Measurements from ENCODE around the gene GPR179.

The GPR179 gene

DNA sequence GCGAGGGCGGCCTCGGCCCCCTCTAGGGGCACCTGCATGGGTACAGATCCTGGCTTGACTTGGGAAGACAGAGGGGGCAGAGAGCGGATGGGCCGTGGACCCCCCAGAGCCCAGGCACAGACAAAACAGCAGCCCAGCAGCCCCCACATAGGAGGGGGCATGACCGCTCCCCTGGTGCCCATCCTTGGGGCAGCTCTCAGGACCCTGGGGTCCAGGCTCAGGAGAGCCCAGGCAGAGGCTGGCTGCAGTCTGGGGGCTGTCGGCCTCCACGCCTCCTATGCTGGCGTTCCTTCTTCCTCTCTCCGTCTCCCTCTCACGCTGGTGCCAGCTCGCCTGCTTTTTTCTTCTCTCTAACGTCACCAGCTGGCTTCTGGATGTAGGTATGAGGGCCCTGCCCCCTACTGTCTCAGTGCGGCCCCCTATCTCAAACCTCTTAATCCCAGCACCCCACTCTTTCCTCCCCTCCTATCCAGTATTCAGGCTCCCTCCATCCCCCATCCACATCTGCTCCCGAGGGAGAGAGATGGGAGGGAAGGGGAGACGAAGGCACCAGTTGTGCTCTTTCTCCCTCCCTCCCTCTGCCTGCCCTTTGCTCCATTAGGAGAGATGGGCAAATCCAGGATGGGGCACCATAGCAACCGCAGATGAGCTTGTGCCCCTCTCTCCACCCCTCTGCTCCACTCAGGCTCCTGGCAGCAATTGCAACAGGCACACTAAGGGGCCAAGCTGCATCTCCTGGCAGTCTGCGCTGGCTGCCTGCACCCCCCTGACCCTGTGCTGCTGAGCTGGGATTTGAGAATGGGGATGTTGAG is at the start of gene GPR179:
Gene GPR179, minus strand, starts transcription at position 349 of the 812 bp plus-strand sequence. Its CDS starts 167 bp downstream, at position 182.
- DNase-seq, result no peak

- no peak for DNase-seq
Measured at GRCh38 chr17:38379448-38379847, 35.7 kb upstream of the GPR179 start.

DNA sequence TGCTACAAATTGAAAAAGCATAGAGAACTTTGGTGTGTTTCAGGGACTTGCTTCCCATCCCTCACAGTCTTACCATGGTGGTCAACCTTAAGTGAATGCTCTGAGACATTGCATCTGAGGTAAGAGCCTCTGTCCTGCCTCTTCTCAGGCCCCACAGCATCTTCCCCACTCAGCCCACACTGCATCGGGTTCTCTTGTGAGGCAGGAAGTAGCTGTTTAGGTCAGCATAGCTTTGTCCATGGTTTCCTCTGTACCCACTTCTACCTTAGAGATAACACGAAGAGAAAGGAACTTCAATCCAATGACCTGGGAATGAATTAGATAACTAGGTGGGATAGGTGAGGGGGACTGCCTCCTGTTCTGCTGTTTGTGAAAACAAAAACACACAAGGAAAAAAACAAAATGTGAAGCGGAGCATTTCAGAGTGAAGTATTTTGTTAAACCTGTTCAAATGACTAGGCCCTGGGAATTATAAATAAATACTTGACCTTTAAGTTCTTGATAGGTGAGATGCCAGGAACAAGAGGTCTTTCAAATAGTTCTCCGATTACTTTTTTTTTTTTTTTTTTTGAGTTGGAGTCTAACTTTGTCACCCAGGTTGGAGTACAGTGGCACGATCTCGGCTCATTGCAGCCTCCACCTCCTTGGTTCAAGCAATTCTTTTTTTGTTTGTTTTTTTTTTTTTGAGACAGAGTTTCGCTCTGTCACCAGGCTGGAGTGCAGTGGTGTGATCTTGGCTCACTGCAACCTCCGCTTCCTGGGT is 25.5 kb upstream of the GPR179 start:
- DNase-seq, result no peak

DNA sequence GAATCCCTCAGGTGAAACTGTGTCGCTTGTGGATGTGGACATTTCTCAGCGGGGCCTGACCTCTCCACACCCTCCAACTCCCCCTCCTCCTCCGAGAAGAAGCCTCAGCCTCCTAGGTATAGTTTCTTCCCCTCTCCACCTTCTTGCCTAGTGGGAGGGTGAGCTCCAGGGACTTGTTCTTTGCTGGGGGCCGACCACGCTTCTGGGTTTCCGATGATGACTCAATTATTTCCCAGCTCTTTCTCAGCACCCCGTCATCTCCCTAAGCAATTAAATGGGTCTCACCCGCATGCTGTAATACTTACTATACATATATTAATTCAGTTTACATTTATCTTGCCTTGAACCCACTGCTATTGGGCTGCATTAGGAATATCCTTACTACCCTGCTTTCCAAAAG is 21.0 kb upstream of the GPR179 start:
- no peak for DNase-seq

- no peak for DNase-seq
Measured at GRCh38 chr17:38363016-38363415, 19.3 kb upstream of the GPR179 start.

DNA sequence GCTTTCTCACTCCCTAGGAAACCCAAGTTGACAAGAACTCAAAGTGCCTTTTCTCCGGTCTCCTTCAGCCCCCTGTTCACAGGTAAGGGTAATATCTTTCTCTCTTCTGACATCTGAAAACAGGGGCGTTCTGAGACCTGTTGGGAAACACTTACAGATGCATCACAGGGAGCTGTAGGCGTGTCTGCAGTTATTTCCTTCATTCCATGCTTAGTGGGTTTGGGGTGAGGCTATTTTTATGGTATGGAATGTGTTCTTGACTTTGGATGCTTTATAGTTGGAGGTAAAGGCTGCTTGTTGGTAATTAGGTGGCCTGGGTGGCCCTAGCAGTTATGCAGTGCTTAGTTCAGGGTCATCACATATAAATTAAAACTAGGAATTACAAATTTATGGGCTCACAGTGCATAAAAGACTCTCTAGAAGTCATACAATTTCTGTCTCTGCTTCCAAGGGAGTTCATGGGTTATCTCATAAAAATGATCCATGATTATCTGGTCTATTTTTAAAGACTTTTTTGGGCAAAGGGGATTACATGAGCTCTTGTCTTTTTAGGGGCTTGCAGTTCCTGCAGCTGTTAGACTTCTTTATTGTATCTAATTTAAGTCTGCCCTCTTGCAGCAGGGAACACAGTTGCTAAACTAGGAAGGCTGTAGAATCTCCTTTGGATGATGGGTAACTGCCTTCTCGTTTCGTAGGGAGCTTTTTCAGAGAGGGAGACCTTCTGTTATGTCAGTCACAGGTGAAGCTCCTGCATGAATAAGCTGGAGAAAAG is 18.1 kb upstream of the GPR179 start:
- no peak for DNase-seq

DNA sequence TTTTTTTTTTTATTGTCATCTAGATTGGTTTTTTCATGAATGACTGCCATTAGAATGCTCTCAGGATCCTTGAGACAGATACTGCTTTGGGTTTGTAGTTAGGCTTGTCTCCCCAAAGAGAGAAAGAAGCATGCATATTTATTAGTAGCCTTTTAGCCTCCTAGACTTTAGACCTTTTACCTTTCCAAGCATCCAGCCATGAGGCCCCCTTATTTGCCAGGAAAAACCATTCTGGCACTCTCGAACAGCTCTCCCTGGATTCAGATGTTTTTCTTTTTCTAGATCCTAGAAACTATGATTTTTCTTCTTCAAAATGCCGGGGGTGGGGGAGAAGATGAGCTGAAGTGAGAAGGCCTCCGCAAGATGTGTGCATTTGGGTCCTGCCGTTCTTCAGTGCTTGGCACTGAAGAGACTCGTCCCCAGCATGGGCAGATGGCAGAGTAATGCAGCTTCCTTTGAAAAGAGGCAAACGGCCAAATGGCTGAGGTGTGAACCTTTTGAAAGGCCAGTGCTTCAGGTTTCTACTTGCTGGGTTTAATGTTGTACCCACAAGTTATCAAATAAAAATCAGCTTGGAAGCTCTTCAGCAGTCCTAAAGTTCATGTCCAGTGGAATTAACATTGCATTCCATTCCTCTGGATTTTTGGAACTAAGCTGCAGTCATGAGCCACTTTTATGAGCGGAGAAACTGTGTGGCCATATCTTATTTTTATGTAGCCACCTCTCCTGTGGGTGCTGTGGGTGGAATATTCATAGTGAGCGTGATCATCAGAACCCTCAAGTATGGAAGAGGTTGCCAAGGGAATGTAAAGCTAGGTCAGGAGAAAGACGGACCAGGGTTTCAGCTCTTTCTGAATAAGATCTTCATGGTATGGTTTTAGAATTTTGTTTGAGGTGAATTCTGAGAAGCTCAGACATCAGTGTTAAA is 15.1 kb upstream of the GPR179 start:
- DNase-seq, result no peak

- DNase-seq, result no peak
Measured at GRCh38 chr17:38357486-38358123, 13.8 kb upstream of the GPR179 start.

DNA sequence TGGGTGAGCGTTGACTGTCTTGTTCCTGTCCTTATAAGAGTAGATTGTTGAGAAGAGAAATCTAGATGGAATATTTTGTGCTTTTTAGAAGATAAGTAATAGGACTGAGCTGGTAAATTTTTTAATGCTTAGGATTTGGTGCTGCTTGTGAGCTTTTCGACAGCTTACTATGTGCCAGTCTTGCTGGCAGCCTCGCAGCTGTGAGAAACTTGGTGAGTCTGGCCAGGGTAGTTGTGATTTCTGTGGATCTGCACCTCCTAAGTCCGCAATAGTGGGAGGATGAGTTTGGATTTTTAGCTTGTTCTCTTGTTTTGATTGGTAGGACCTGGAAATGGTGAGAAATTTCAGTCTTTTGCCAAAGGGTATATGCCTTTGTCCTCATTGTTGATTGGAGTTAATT is 11.5 kb upstream of the GPR179 start:
- DNase-seq, result no peak

- no peak for DNase-seq
Measured at GRCh38 chr17:38354466-38354865, 10.7 kb upstream of the GPR179 start.

DNA sequence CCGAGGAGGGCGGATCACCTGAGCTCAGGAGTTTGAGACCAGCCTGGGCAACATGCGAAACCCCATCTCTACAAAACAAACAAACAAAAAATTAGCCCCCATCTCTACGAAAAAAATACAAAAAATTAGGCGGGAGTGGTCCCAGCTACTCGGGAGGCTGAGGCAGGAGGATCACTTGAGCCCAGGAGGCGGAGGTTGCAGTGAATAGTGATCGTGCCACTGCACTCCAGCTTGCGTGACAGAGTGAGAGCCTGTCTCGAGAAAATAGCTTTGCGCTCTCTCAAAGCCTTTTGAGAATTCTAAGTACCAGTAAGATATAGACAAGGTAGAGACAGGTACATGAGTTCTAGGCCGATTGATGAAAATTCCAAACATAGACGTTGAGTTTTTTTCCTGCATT is 9.9 kb upstream of the GPR179 start:
- no peak for DNase-seq

DNA sequence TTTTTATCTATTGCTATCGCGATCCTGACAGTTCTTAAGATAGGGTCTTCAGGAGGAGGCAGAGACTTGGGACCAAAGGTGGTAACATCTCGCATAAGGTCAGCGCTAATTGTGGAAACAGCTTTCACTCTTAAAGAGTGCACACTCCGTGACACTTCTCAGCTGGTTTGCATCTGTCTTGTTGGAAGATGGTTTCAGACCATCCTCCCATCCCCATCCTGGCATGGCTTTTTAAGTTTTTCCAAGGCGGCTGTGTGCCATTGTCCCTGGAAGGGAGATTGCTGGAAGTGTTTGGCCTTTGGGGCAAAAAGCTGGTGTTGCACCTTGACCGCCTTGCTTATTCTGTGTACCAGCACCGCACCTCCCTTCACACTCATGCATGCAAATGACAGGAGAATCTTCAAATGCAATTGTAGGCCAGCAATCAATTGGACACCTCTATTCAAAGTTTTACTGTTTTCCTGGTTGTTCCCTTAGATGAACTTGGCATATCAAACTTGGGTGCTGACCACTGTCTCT is 9.4 kb upstream of the GPR179 start:
- DNase-seq, result no peak

GRCh38 chr17:38352245-38353085 is 8.7 kb upstream of the GPR179 start:
- peak; percentile 18 for DNase-seq

DNA sequence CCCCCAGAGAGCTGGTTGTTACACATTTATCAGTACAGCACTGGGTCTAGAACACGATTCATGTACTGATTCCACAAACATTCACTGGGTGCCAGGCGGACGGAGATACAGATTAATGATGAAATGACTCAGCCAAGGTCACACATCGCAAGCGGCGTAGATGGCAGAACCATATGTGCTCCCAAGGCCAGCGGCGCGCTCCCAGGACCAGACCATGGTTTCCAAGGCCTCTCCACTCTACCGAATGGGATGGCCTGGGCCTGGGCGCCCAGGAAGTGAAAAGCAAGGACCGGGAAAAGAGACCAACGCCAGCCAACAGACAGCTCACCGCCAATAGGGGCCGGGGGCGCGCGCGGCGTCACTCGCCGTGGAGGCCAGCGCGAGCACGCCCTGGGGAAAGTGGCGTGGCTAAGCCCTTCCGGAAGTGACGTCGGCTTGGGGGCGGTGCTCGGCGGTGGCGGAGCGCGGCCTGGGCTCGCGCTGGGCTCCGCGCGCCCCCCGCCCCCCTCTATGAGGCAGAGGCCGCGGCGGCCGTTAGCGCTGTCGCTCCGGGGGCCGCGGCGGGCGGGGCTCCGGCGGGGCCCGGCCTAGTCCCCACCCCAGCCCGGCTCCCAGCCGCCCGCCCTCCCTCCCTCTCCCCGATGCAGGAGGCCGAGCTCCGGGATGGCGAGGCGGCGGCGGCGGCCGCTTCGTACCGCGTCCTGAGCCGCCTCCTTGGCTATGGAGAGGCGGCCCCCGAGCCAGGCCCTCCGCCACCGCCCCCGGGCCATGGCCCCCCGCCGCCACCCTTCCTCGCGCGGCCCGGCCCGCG is 7.9 kb upstream of the GPR179 start, which contains the start of gene SOCS7:
Gene SOCS7, plus strand, starts transcription at position 433 of the 811 bp plus-strand sequence. Its CDS starts 209 bp downstream, at position 642.
- peak; percentile 86 for DNase-seq

DNA sequence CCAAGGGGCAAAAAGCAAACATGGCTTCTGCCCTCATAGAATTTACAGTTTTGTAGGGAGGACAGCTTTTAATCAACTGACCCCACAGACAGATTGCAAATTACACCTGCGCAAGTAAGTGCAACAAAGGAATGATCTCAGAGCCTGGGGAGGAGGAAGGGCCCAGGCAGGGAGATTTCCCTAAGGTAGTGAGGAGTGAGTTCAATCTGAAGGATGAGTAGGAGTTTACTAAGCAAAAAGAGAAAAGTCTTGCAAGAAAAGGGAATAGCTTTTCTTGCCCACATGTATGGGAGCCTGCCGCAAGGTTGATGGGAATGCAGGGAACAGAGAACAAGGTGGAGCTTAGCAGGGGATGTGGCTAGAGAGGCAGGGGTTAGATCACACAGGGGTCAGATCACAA is 6.3 kb upstream of the GPR179 start:
- DNase-seq, result no peak

GRCh38 chr17:38349097-38349730 is 5.5 kb upstream of the GPR179 start:
- DNase-seq, result peak; percentile 84

DNA sequence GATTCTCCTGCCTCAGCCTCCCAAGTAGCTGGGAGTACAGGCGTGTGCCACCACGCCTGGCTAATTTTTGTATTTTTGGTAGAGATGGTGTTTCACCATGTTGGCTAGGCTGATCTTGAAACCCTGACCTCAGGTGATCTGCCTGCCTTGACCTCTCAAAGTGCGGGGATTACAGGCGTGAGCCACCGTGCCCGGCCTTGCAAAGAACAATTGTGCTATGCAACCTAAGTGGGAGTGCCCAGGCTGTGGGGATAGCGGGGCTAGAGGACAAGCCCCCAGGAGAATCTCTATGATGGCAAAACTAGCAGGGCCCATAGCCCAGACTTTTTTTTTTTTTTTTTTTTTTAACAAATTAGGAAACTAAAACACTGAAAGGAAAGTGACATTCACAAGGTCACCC is 2.0 kb upstream of the GPR179 start:
- no peak for DNase-seq

- DNase-seq, result no peak
Measured at GRCh38 chr17:38344420-38344745, 627 bp upstream of the GPR179 start.
